ENCODE data around the gene TLE3. TPM values are rescaled to one million over a fixed set of nuclear protein-coding genes. Genes with fewer than 3 reads are reported as not detected.

Gene TLE3
- total RNA-seq, 1 donor from 2014 or later, result 45.4 TPM

GRCh38 chr15:70061696-70062270 lies 35.9 kb downstream of the TLE3 start:
- H3K9ac ChIP-seq (ENCODE audit: low read length), result peak overlapping the region; percentile 32
- peaks cover 5% of the 10 kb centered on the region for H3K27me3 Mint-ChIP-seq (ENCODE audit: low read depth, unreplicated experiment)
- H3K27me3 ChIP-seq (ENCODE audit: insufficient read depth, low read length), result no peaks in the 10 kb centered on the region
- H3K27ac Mint-ChIP-seq (ENCODE audit: unreplicated experiment), result no peak overlapping the region
- H3K9me3 Mint-ChIP-seq (ENCODE audit: unreplicated experiment), result no peaks in the 10 kb centered on the region
- FAIRE-seq, result no peak
- peaks cover 7% of the 10 kb centered on the region for H3K4me1 Mint-ChIP-seq (ENCODE audit: low read depth, unreplicated experiment)
- H3K9me3 ChIP-seq (ENCODE audit: insufficient read depth, low read depth, low read length), result no peaks in the 10 kb centered on the region
- H3K4me3 ChIP-seq (ENCODE audit: insufficient read depth, low read depth, low read length), result peak overlapping the region; percentile 29
- H3K4me3 Mint-ChIP-seq (ENCODE audit: unreplicated experiment), result no peak overlapping the region
- peaks cover 23% of the 10 kb centered on the region for H3K4me1 ChIP-seq (ENCODE audit: insufficient read depth, low read length)
- H4K20me1 ChIP-seq (ENCODE audit: insufficient read depth, low read length), result peaks cover 87% of the 10 kb centered on the region
- DNase-seq (ENCODE audit: low read depth), result no peak
- peaks cover 28% of the 10 kb centered on the region for H3K36me3 ChIP-seq (ENCODE audit: insufficient read depth, low read length)
- no peaks in the 10 kb centered on the region for H3K79me2 ChIP-seq (ENCODE audit: insufficient read depth, low read length)
- peak overlapping the region; percentile 81 for H3K4me2 ChIP-seq (ENCODE audit: low read length)
- TF ChIP-seq CTCF (IDR thresholded peaks at IDR 0.05; ENCODE audit: insufficient read depth, low read depth, low read length) (no peak), EZH2 (IDR thresholded peaks at IDR 0.05; ENCODE audit: insufficient read depth, low read length) (no peak)
- H2AFZ ChIP-seq (ENCODE audit: low read depth, low read length), result no peak overlapping the region
- no peak overlapping the region for H3K27ac ChIP-seq (ENCODE audit: low read depth, low read length)
- H3K36me3 Mint-ChIP-seq (ENCODE audit: low read depth, unreplicated experiment), result peaks cover 43% of the 10 kb centered on the region

- Mint-ChIP-seq H3K27ac (ENCODE audit: unreplicated experiment) (no peak overlapping the region), H3K4me1 (ENCODE audit: low read depth, unreplicated experiment) (peaks cover 7% of the 10 kb centered on the region), H3K9me3 (ENCODE audit: unreplicated experiment) (no peaks in the 10 kb centered on the region), H3K4me3 (ENCODE audit: unreplicated experiment) (no peak overlapping the region), H3K36me3 (ENCODE audit: low read depth, unreplicated experiment) (peaks cover 42% of the 10 kb centered on the region), H3K27me3 (ENCODE audit: low read depth, unreplicated experiment) (peaks cover 5% of the 10 kb centered on the region)
- peaks cover 28% of the 10 kb centered on the region for H3K36me3 ChIP-seq (ENCODE audit: insufficient read depth, low read length)
- no peak overlapping the region for H3K4me2 ChIP-seq (ENCODE audit: low read length)
- no peak overlapping the region for H3K4me3 ChIP-seq (ENCODE audit: insufficient read depth, low read depth, low read length)
- no peaks in the 10 kb centered on the region for H3K79me2 ChIP-seq (ENCODE audit: insufficient read depth, low read length)
- no peak overlapping the region for H3K27ac ChIP-seq (ENCODE audit: low read depth, low read length)
- no peak overlapping the region for H3K9ac ChIP-seq (ENCODE audit: low read length)
- H4K20me1 ChIP-seq (ENCODE audit: insufficient read depth, low read length), result peaks cover 79% of the 10 kb centered on the region
- H3K4me1 ChIP-seq (ENCODE audit: insufficient read depth, low read length), result peaks cover 23% of the 10 kb centered on the region
- FAIRE-seq, result no peak
- H3K9me3 ChIP-seq (ENCODE audit: insufficient read depth, low read depth, low read length), result no peaks in the 10 kb centered on the region
- H3K27me3 ChIP-seq (ENCODE audit: insufficient read depth, low read length), result no peaks in the 10 kb centered on the region
- H2AFZ ChIP-seq (ENCODE audit: low read depth, low read length), result no peak overlapping the region
- TF ChIP-seq EZH2 (IDR thresholded peaks at IDR 0.05; ENCODE audit: insufficient read depth, low read length) (no peak), CTCF (IDR thresholded peaks at IDR 0.05; ENCODE audit: insufficient read depth, low read depth, low read length) (no peak)
- peak; percentile 63 for DNase-seq (ENCODE audit: low read depth)
These were observed 36.8 kb downstream of the TLE3 start for GRCh38 chr15:70060993-70061305.

GRCh38 chr15:70060214-70060992 lies 37.3 kb downstream of the TLE3 start:
- H3K9ac ChIP-seq (ENCODE audit: low read length), result no peak overlapping the region
- H3K79me2 ChIP-seq (ENCODE audit: insufficient read depth, low read length), result no peaks in the 10 kb centered on the region
- H3K27me3 ChIP-seq (ENCODE audit: insufficient read depth, low read length), result no peaks in the 10 kb centered on the region
- H3K4me3 ChIP-seq (ENCODE audit: insufficient read depth, low read depth, low read length), result no peak overlapping the region
- H3K4me2 ChIP-seq (ENCODE audit: low read length), result no peak overlapping the region
- peaks cover 27% of the 10 kb centered on the region for H3K36me3 ChIP-seq (ENCODE audit: insufficient read depth, low read length)
- H3K4me1 ChIP-seq (ENCODE audit: insufficient read depth, low read length), result peaks cover 23% of the 10 kb centered on the region
- no peak overlapping the region for H3K27ac Mint-ChIP-seq (ENCODE audit: unreplicated experiment)
- H3K27ac ChIP-seq (ENCODE audit: low read depth, low read length), result no peak overlapping the region
- H3K9me3 ChIP-seq (ENCODE audit: insufficient read depth, low read depth, low read length), result no peaks in the 10 kb centered on the region
- DNase-seq (ENCODE audit: low read depth) (no peak), FAIRE-seq (no peak)
- H3K36me3 Mint-ChIP-seq (ENCODE audit: low read depth, unreplicated experiment), result peaks cover 43% of the 10 kb centered on the region
- H3K4me1 Mint-ChIP-seq (ENCODE audit: low read depth, unreplicated experiment), result peaks cover 7% of the 10 kb centered on the region
- no peak for TF ChIP-seq EZH2 (IDR thresholded peaks at IDR 0.05; ENCODE audit: insufficient read depth, low read length)
- TF ChIP-seq CTCF (IDR thresholded peaks at IDR 0.05; ENCODE audit: insufficient read depth, low read depth, low read length), result no peak
- no peak overlapping the region for H2AFZ ChIP-seq (ENCODE audit: low read depth, low read length)
- no peak overlapping the region for H3K4me3 Mint-ChIP-seq (ENCODE audit: unreplicated experiment)
- peaks cover 80% of the 10 kb centered on the region for H4K20me1 ChIP-seq (ENCODE audit: insufficient read depth, low read length)
- peaks cover 5% of the 10 kb centered on the region for H3K27me3 Mint-ChIP-seq (ENCODE audit: low read depth, unreplicated experiment)
- no peaks in the 10 kb centered on the region for H3K9me3 Mint-ChIP-seq (ENCODE audit: unreplicated experiment)

Data from astrocyte (in vitro differentiated cells and primary cell).